ENCODE data around the gene SLC6A19.

- TF ChIP-seq CTCF (conservative IDR thresholded peaks at IDR 0.05; ENCODE audit: low read depth, low read length) = no peak
- no peak for TF ChIP-seq EZH2 (IDR thresholded peaks at IDR 0.05; ENCODE audit: borderline replicate concordance, low read depth, low read length, poor library complexity, severe bottlenecking)
Observed at GRCh38 chr5:1171340-1171941, 30.0 kb upstream of the SLC6A19 start.

All from A673 (cell line).